Measurements from ENCODE around the gene SEC14L1. TPM values are rescaled to one million over a fixed set of nuclear protein-coding genes. Genes with fewer than 3 reads are reported as not detected.

The SEC14L1 gene
- total and polyA plus RNA-seq, 2 experiments from 2014 or later: 52.9 to 71.4 TPM

DNA sequence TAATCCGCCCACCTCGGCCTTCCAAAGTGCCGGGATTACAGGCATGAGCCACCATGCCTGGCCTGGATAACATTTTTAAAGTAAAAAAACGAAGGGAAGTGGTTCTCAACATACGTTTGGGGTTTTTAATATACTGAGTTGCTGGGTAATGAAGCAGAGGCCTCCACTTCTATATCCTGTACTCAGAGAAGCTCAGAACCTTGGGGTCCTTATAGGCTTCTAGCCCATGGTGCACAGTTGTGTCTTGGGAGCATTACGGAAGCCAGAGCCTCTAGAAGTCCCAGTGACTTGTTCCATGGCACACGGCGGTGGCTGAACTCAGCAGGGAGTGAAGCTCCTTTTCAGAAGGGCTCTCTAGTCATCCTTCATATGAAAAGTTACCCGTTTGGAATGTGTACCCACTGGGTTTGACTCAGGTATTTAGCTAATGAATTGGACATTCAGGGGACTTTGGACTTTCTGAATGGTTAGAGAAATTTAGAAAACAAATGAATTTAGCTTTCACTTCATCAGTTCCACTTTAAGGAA, 67.0 kb downstream of the SEC14L1 start:
- H3K36me3 ChIP-seq (replicated peaks; ENCODE audit: insufficient read depth, low read depth): no peaks in the 10 kb centered on the region
- peak overlapping the region; percentile 64 for H3K27ac ChIP-seq
- no peaks in the 10 kb centered on the region for H3K27me3 ChIP-seq
- no peaks in the 10 kb centered on the region for H3K9me2 ChIP-seq (replicated peaks; ENCODE audit: insufficient read depth)
- TF ChIP-seq, protein P1, sequence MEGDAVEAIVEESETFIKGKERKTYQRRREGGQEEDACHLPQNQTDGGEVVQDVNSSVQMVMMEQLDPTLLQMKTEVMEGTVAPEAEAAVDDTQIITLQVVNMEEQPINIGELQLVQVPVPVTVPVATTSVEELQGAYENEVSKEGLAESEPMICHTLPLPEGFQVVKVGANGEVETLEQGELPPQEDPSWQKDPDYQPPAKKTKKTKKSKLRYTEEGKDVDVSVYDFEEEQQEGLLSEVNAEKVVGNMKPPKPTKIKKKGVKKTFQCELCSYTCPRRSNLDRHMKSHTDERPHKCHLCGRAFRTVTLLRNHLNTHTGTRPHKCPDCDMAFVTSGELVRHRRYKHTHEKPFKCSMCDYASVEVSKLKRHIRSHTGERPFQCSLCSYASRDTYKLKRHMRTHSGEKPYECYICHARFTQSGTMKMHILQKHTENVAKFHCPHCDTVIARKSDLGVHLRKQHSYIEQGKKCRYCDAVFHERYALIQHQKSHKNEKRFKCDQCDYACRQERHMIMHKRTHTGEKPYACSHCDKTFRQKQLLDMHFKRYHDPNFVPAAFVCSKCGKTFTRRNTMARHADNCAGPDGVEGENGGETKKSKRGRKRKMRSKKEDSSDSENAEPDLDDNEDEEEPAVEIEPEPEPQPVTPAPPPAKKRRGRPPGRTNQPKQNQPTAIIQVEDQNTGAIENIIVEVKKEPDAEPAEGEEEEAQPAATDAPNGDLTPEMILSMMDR (IDR thresholded peaks at IDR 0.05; ENCODE audit: poor library complexity): no peak
- no peak for TF ChIP-seq EZH2 (IDR thresholded peaks at IDR 0.05; ENCODE audit: borderline replicate concordance)
- no peak for TF ChIP-seq EZH2phosphoT487 (IDR thresholded peaks at IDR 0.05; ENCODE audit: low read depth, severe bottlenecking, unreplicated experiment)
- H4K20me1 ChIP-seq (ENCODE audit: insufficient read depth, poor library complexity, severe bottlenecking): no peaks in the 10 kb centered on the region
- WGBS (ENCODE audit: low lambda C conversion rate, missing lambda C conversion rate): 83% methylated on average over 9 of the region's 9 CpGs
- H3K9me3 ChIP-seq (ENCODE audit: low read depth): no peaks in the 10 kb centered on the region
- H3K4me1 ChIP-seq (ENCODE audit: insufficient read depth): peaks cover 25% of the 10 kb centered on the region
- H2AFZ ChIP-seq: no peak overlapping the region
- H3K4me3 ChIP-seq: no peak overlapping the region
- H3K79me2 ChIP-seq: no peaks in the 10 kb centered on the region
- peak overlapping the region; percentile 26 for H3K4me2 ChIP-seq
- no peak for DNase-seq (ENCODE audit: low spot score)

DNA sequence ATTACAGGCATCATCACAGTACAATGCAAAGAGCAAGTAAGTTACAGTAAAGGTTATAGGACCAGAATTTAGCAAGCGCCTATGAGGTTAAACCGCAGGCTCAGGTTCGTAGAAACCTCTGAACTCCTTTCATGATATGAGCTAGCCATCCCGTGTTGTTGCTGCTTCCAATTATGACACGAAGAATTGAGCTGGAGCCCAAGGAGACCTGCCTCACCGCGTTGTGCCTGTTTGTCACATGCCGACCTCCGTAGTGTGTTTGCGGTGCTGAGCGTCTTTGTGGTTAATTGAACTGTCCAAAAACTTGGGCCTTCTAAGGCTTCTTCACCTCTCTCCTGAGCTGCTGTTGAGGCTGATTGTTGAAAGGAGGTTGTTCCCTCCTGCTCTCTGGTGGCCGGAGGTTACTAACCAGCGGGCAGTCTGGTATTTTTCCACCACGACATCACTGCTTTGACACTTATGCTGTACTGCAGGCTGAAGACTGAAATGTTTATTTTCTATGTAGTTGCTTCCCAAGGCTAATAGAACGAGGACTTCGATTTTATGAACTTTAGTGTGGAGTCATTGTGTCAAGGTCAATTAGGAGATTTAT, 67.5 kb downstream of the SEC14L1 start:
- Histone ChIP-seq H3K9me2 (replicated peaks; ENCODE audit: insufficient read depth) (no peaks in the 10 kb centered on the region), H3K4me2 (peak overlapping the region; percentile 26), H2AFZ (no peak overlapping the region), H3K79me2 (no peaks in the 10 kb centered on the region), H3K36me3 (replicated peaks; ENCODE audit: insufficient read depth, low read depth) (no peaks in the 10 kb centered on the region), H3K27ac (peak overlapping the region; percentile 64), H3K4me3 (no peak overlapping the region), H4K20me1 (ENCODE audit: insufficient read depth, poor library complexity, severe bottlenecking) (no peaks in the 10 kb centered on the region), H3K4me1 (ENCODE audit: insufficient read depth) (peaks cover 25% of the 10 kb centered on the region), H3K27me3 (no peaks in the 10 kb centered on the region), H3K9me3 (ENCODE audit: low read depth) (no peaks in the 10 kb centered on the region)
- WGBS (ENCODE audit: low lambda C conversion rate, missing lambda C conversion rate): 63% methylated on average over 16 of the region's 16 CpGs
- peak; percentile 74 for DNase-seq (ENCODE audit: low spot score)
- TF ChIP-seq EZH2phosphoT487 (IDR thresholded peaks at IDR 0.05; ENCODE audit: low read depth, severe bottlenecking, unreplicated experiment): no peak
- TF ChIP-seq, protein P1 (IDR thresholded peaks at IDR 0.05; ENCODE audit: poor library complexity): peak; percentile 41
- no peak for TF ChIP-seq EZH2 (IDR thresholded peaks at IDR 0.05; ENCODE audit: borderline replicate concordance)

DNA sequence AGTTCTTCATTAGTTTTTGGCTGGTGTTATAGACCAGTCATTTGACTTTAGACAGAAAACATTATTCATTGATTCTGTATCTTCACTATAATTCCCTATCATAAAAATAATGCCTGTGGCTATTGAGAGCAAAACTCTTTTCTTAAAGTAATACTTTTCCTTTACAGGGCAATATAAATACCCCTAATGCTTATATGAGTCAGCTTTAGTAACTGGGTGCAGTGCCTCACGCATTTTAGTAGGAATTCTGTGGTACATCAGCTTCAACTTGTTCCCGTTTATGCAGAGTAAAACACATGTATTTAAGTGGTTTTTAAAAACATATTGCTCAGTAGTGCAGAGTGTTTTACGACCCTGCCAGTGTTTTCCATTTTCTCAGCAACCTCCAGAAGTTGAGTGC, 68.1 kb downstream of the SEC14L1 start:
- H3K27ac ChIP-seq: peak overlapping the region; percentile 64
- H3K36me3 ChIP-seq (replicated peaks; ENCODE audit: insufficient read depth, low read depth): no peaks in the 10 kb centered on the region
- no peaks in the 10 kb centered on the region for H4K20me1 ChIP-seq (ENCODE audit: insufficient read depth, poor library complexity, severe bottlenecking)
- H3K27me3 ChIP-seq: no peaks in the 10 kb centered on the region
- H3K4me3 ChIP-seq: no peak overlapping the region
- peaks cover 25% of the 10 kb centered on the region for H3K4me1 ChIP-seq (ENCODE audit: insufficient read depth)
- no peak overlapping the region for H3K4me2 ChIP-seq
- no peak overlapping the region for H2AFZ ChIP-seq
- H3K9me3 ChIP-seq (ENCODE audit: low read depth): no peaks in the 10 kb centered on the region
- DNase-seq (ENCODE audit: low spot score): no peak
- TF ChIP-seq EZH2phosphoT487 (IDR thresholded peaks at IDR 0.05; ENCODE audit: low read depth, severe bottlenecking, unreplicated experiment) (no peak), EZH2 (IDR thresholded peaks at IDR 0.05; ENCODE audit: borderline replicate concordance) (no peak)
- TF ChIP-seq, protein P1 (IDR thresholded peaks at IDR 0.05; ENCODE audit: poor library complexity): no peak
- no peaks in the 10 kb centered on the region for H3K79me2 ChIP-seq
- WGBS (ENCODE audit: low lambda C conversion rate, missing lambda C conversion rate): 45% methylated on average over 3 of the region's 3 CpGs
- H3K9me2 ChIP-seq (replicated peaks; ENCODE audit: insufficient read depth): no peaks in the 10 kb centered on the region

Measured in hepatocyte (in vitro differentiated cells).